ENCODE measurements around the gene MSI2. TPM values are rescaled to one million over a fixed set of nuclear protein-coding genes. Genes with fewer than 3 reads are reported as not detected.
"Not testable (repeated sequence)": the region's sequence is repeated elsewhere in the genome, so short reads cannot be mapped to it uniquely, and the experiment has no call there.

MSI2 gene
- total RNA-seq (2014; rRNA removed; shearing (Covaris generic)): 39.4 and 47.9 TPM in 2 replicates

DNA sequence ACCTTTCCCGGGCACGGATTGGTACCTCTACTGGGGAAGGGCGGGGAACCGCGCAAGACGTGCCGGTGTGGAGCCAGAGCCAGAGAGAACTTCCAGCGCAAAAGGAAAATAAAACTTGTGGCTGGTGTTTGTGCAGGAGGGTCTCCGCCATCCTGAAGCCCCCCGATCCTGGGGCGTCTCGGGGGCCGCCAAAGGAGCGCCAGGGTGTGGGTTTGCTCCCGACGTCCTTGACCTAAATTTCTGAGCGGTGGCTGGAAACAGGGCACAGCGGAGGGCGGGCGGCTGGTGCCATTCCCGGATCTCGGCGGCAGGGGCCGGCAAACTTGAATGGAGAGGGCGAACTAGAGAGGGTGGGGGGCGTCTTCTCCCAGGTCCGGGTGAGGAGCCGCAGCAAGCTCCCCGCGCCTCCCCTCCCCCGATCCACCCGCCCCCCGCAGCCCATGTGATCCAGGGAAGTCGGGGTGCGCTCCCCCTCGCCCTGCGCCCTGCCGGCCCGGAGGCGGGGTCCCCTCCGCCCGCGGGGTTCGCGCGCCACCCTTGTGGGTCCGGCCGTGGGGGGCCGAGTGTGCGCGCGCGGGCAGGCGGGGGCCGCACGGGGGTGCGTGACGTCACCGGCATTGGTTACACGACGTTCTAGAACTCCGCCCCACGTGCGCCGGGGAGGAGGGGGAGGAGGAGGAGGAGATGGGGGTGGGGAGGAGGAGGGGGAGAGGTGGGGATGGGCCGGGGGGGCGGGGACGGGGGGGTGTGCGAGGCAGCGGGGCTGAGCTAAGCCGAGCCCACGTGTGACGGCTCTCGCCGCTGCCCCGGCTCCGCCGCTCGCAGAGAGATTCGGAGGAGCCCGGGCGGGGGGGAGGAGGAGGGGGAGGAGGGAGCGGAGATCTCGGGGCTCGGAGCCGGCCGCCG, at the start of gene MSI2:
TSS of gene MSI2 (plus strand) at position 748 of the 906 bp plus-strand sequence. CDS start 220 bp downstream, outside the sequence.
- peak; percentile 75 for DNase-seq (ENCODE audit: low spot score)

DNA sequence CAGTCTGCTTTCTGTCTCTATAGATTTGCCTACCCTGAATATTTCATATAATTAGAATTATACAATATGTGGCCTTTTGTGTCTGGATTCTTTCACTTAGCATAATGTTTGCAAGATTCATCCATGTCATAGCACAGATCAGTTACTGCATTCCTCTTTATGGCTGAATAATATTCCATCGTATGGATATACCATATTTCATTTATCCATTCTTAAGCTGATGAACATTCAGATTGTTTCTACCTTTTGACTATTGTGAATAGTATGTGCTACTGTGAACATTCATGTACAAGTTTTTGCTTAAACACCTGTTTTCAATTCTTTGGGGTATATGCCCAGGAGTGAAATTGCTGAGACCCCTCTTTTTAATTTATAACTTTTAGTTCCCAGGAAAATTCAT, 49.4 kb upstream of the MSI2 start:
- DNase-seq (ENCODE audit: low spot score): no peak

DNA sequence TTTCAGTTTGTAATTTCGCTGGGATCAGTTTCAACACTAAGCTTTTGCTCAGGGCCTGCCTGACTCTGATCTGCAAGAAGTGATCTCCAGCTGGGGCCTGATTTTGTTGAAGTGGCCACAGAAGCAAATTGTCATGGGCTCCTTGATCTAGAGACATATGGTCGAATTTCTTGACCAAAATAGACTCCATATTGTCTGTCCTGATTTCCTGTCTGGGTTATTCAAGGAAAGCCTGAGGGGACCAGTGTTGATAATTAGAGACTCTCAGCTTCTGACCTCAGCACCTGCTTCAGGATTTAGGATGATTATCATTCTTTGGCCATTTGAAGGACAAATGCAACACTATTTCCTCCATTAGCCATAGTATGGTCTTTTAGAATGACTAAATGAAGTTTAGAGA, 48.9 kb upstream of the MSI2 start:
- no peak for DNase-seq (ENCODE audit: low spot score)

DNA sequence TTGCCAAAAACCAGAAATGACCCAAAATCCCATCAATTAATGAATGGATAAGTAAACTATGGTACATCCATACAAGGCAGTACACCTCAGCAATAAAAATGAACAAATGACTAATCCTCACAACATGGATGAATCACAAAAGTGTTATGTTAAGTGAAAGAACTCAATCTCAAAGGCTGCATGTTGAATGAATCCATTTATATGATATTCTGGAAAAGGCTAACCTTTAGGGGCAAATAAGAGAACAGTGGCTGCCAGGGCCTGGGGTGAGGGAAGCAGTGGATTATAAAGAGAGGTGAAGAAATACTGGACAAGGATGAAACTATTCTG, 46.1 kb upstream of the MSI2 start:
- peak; percentile 18 for DNase-seq (ENCODE audit: low spot score)

DNA sequence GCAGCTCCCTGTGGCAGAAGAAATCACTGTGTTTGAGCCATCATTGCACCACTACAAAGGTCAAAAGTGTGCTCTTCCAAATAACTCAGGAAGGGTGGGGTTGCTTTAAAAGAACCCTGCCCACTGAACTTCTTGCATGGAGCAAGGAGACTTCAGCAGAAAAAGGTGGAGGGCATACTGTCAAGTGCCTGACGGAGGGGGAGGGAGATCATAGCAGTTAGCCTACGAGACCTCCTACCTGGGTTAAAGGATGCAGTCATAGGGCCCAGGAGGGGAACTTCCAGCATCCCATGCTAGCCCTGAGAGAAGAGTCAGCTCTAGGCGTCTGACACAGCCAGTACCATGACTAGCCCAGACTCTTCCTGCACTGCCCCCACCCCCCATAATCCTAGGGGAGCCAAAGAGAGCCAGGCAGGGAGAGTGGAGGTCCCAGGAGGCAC, 45.3 kb upstream of the MSI2 start:
- no peak for DNase-seq (ENCODE audit: low spot score)

DNA sequence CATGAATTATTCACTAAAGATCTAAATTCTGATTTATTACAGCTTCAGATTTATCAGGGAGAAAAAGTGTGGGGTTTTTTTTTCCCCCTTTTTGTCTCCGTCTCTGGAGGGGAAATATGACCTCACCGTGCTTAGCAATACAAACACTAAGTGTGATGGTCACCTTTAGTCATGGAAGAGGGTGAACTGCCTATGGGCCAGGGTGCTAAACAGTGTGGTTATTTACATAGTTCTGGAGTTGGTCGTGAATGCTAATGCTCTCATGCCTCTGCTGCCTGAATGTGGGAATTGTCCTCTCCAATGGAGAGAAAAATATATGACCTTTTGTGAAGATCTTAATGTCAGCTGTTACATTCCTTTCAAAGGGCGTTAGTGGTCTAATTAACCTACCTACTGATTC, 44.8 kb upstream of the MSI2 start:
- DNase-seq (ENCODE audit: low spot score): peak; percentile 23

DNA sequence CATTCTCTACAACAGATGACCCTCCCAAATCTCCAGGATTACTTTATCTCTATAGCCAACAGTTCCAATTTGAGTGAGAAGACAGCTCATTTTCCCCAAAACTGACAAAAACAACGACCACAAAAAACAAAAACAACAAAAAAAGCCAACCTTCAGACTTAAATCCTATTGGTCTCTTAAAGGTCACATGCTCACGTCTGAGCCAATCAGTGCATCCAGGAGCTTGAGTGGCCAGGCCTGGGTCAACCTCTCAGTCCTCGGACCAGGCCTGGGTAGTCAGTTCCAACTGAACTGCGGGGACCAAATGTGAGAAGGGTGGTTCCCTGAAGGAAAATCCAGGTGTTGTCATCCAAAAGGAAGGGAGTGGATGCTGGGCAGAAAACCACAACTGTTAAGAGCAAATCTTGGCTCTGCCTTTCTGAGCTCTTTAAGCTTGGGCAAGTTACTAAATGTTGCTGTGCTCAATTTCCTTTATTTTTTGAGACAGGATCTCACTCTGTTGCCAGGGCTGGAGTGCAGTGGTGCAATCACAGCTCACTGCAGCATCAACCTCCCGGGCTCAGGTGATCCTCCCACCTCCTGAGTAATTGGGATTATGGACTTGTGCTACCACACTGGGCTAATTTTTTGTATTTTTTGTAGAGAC, 43.0 kb upstream of the MSI2 start:
- DNase-seq (ENCODE audit: low spot score): no peak

DNA sequence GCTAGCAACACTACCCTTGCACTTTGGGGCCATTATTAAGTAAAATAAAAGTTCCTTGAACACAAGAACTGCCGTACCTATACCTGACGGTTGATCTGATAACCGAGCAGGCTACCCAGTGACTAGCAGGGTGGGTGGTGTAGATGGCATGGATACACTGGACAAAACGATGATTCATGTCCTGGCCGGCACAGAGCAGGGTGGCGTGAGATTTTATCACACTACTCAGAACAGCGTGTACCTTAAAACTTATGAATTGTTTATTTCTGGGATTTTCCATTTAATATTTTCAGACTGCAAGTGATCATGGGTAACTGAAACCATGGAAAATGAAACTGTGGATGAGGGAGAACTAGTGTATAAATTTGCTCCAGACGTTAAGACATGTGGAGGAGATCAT, 41.0 kb upstream of the MSI2 start:
- peak; percentile 43 for DNase-seq (ENCODE audit: low spot score)

DNA sequence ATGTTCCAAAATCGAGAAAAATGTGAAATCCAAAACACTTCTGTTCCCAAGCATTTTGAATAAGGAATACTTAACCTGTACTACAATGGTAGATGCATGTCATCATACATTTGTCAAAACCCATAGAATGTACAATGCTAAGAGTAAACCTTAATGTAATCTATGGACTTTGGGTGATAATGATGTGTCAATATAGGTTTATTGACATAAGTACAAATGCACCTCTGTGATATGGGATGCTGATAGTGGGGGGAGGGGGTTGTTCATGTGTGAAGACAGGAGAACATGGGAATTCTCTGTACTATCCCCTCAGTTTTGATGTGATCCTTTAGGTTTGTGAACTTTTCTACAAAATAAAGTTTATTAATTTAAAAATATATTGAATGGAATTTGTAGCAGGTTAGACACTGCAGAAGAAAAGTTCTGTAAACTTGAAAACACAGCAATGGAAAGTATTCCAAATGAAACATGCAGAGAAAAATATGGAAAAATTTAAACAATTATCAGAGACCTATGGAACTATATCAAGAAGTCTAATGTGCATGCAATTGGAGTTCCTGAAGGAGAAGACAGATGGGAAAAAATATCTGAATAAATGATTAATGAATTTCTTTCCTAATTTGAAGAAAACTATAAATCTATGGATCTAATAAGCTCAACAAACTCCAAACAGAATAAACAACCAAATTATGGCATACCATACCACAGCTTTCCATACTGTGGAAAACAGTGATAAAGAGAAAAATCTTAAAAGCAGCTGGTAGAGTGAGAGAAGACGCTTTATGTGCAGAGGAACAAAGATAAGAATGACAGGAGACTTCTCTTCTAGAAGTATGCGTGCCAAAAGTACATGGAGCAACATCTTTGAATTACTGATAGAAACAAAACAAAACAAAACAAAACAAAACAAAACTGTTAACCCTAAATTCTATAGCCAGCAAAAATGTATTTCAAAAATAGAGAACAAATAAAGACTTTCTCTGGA, 34.7 kb upstream of the MSI2 start:
- DNase-seq (ENCODE audit: low spot score): no peak

DNA sequence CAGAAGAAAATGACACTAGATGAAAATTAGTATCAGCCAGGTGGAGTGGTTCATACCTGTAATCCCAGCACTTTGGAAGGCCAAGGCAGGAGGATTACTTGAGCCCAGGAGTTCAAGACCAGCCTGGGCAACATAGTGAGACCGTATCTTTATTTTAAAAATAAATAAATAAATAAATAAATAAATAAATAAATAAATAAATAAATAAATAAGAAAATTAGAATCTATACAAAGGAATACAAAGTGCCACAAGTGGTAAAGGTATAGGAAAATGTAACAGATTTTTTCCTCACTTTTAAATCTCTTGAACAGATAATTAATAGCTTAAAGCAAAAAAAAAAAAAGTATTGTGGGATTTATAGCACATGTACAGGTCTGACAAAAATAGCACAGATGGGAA, 33.9 kb upstream of the MSI2 start:
- not testable (repeated sequence) for DNase-seq (ENCODE audit: low spot score)

DNA sequence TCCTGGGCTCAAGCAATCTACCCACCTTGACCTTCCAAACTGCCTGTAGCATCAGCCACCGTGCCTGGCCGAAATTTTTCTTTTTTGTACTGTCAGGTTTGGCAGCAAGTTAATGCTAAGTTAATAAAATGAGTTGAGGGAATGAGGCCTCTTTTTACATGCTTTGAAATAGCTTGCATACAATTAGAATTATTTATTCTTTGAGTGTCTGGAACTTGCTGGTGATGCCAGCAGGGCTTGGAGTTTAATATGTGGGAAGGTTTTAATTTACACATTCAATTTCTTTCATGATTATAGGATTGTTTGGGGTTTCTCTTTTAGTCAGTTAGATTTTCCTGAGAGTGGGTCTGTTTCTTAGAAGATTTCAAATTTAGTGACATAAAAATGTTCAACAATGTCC, 31.2 kb upstream of the MSI2 start:
- no peak for DNase-seq (ENCODE audit: low spot score)

DNA sequence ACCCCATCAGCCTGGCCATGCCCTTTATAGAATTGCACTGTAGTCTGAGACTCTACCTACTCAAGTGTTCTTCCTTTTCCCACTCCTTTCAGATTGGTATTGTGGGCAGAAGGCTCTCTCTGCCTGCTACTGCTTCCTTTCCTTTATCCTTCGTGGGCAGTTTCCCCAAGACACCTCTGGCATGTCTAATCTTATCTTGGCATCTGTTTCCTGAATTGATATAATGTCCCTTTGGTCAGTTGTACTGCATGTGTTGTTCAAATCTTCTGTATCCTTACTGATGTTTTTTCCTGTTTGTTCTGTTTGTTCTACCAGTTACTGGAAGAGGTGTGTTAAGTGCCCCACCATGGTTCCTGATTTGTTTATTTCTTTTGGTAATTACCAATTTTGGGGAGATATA, 29.5 kb upstream of the MSI2 start:
- DNase-seq (ENCODE audit: low spot score): no peak

DNA sequence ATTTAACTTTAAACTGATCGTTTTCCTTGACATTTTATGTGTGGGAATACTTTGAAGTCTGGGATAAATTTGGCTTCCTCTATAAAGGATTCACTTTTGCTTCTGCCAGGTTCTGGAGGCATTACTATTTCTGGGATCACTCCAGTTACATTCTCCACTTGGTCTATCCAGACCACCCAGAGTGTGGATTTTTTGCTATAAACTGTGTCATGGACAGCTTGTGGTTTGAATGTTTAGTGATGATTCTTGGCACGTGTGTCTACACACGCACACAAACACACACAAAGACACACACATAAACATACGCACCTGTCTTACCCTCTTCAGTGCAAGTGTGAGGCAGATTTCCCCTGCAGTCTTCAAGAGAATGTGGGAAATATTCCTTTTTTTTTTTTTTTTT, 27.4 kb upstream of the MSI2 start:
- DNase-seq (ENCODE audit: low spot score): no peak

DNA sequence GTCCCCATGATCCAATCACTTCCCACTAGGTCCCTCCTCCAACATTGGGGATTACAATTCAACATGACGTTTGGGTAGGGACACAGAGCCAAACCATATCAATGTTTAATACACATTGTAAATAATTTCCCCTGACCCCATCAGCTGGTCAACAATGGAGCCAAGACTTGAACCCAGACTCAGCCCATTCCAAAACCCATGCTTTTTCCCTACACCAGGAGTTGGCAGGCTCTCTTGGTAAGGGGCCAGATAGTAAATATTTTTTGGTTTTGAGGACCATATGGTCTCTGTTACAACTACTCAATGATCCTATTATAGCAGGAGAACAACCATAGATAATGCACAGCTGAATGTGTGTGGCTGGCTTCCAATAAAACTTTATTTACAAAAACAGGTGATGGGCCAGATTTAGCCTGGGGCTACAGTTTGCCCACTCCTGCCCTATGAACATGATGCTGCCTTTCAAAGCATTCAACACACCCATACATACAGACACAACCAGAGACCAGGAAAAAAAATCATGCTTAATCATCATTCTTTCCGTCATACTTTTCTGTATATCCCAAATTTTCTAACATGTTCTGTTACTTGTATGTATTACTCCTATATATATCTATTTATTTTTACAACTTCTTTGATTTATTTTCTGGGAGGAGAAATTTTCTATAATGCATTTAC, 22.1 kb upstream of the MSI2 start:
- DNase-seq (ENCODE audit: low spot score): no peak

DNA sequence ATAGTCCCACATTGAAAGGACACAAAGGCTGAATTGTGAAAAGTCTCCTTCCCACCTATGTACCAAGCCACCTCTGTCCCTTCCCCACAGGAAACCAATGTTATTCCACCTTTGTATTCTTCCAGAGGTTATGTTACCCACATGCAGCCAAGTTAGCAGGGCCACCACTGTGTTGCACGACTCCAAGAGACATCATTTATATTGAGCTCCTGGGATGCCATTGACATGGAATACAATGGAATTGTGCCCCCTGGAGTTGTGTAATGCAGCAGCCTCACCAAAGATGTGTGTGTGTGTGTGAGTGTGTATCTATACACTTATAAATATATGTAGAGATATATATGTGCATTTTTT, 21.6 kb upstream of the MSI2 start:
- DNase-seq (ENCODE audit: low spot score): no peak

DNA sequence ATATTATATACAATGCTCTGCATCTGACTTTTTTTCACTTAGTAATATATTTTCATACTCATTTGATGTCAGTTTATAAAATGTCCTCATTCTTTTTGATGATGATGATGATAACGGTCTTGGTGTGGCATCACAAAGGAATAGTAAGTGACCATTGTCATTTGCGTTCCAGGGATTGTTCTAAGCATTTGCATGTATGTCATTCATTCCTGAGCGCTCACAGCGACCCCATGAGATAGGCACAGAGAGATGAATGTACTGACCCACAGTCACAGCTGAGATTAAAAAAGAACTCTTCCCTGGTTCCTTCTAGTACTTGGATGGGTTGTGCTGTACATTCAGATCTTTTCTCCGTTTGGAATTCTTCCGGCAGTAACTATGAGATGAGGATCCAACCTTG, 21.2 kb upstream of the MSI2 start:
- no peak for DNase-seq (ENCODE audit: low spot score)

DNA sequence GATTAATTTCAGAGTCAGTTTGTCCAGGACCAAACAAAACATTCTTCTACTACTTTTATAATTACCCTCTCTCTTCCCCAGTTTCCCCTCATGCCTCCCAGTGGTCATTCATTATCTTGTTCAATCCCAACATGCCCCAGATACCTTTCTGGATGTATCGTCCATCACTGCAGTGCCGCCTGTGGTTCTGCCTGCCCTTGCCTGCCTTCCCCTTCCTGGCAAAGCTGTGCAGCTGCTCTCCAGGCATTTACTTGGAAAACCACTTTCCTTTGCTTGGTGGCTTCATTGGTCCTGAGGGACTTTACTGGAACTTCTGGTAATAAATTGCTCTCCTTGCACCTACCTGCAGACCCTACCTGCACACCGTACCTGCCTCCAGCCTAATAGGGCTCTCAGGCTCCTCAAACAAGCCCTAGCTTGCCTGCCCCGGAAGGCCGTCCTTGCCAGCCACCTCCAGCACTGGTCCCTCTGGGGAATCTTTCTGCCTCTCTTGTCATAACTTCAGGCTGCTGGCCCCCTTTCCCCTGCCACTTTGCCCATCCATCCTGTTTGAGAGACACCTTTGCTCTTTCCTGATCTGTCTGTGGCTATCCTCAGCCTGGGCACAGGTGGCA, 19.5 kb upstream of the MSI2 start:
- no peak for DNase-seq (ENCODE audit: low spot score)

DNA sequence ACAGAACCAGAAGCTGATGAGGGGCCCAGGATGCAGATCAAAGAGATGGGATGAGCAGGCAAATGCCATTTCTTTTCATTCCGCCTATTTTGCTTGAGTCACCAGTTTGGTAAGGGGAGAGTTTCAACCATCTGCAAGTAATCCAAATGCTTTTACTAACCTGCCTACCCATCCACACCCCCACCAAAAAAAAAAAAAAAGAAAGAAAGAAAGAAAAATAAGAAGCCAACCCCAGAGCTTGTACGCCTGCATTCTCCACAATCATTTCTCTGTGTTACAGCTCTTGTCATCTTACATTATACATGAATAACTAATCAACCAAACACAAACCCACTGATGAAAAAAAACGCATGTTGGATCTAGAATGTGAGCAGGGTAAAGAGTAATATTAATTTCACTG, 15.7 kb upstream of the MSI2 start:
- DNase-seq (ENCODE audit: low spot score): no peak

DNA sequence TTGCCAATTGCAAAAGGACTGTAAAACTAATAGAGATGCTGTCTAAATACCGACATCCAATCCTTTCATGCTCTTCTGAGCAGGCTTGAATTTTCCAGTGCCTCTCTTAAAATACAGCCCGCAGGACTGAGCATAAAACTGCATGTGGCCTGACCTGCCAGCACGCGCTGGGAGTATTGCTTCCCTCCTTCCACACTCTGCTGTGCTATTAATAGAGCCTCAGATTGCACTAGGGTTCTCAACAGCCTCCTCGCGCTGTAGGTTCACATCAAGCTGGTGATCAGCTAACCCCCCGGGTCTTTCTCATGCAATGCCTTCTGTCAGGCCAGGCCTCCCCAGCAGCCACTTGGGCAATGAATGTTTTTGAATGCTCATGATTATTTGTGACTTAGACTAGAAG, 14.2 kb upstream of the MSI2 start:
- no peak for DNase-seq (ENCODE audit: low spot score)

DNA sequence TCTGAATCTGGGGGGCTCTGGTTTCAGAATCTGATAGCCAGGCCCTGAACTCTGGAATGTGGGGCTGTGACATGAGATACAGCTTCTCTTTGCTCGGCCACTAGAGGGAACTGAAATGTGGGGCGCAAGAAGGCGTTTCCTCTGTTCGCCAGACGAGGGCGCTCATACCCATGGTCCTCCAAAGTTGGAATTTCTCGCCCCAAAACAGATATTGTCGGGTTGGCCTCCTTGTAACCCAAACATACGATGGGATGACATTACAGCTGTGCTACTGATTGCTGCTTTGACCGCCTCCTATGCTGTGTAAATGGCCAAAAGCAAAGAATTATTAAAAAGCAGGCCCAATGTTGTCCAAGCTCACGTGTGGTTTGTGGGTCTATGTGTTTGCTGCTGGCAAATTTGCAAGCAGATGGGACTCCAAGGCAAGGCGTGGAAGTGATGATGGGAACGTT, 13.1 kb upstream of the MSI2 start:
- peak; percentile 71 for DNase-seq (ENCODE audit: low spot score)

DNA sequence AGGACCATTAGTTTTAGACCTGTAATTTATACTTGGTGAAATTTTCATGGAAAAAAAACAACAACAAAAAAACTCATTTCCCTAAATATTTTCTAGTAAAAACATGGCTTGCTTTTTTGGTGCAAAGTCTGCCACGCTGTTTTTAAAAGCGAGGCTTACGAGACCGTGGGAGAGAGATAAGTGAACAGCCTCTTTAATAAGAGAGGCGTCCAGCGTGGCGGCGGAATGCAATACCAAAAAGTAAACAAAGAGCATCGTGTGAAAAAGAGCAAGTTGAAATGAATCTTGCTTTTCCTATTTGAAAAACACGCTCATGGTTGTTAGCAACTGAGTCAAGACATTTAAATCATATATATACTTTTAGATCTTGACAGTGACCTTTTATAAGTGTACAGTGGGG, 10.5 kb upstream of the MSI2 start:
- DNase-seq (ENCODE audit: low spot score): no peak
